Measurements from ENCODE around the gene AUTS2.

- TF ChIP-seq CTCF (IDR thresholded peaks at IDR 0.05) (no peak), POLR2A (IDR thresholded peaks at IDR 0.05) (no peak)
These were observed 118.9 kb downstream of the AUTS2 start for GRCh38 chr7:69717221-69717620.
